Liver (tissue), 9 donors: ENCODE results near the gene TWNK. TPM values are rescaled to one million over a fixed set of nuclear protein-coding genes. Genes with fewer than 3 reads are reported as not detected.

Experiments used
- DNase-seq: peaks from one replicate; pipeline ENCODE4 v3.0.0-alpha.2; 2017; ENCODE audit warnings: low spot score
- H3K27ac ChIP-seq, 2 donors: one replicate each; pipeline ENCODE4 v1.7.0; 2013; ENCODE audit warnings: inconsistent platforms in 2 of 2, low read length in 2 of 2, control low read depth in 1 of 2, low read depth in 1 of 2, mild to moderate bottlenecking in 1 of 2
- H3K27me3 ChIP-seq, 4 donors: one replicate each; pipeline versions ENCODE4 v1.6.1 to v1.7.0; 2013; ENCODE audit warnings: low read length in 3 of 4, inconsistent platforms in 1 of 4, mild to moderate bottlenecking in 1 of 4, moderate library complexity in 1 of 4; ENCODE audit not compliant: control insufficient read depth in 4 of 4, insufficient read depth in 4 of 4
- H3K36me3 ChIP-seq, 4 donors: one replicate each; pipeline versions ENCODE4 v1.6.1 to v1.7.0; 2013; ENCODE audit warnings: low read length in 3 of 4, mild to moderate bottlenecking in 3 of 4, low read depth in 1 of 4, moderate library complexity in 1 of 4; ENCODE audit not compliant: control insufficient read depth in 4 of 4, insufficient read depth in 3 of 4
- H3K4me1 ChIP-seq, 4 donors: one replicate each; pipeline versions ENCODE4 v1.6.1 to v1.7.0; 2013; ENCODE audit warnings: low read length in 3 of 4, mild to moderate bottlenecking in 3 of 4, moderate library complexity in 1 of 4; ENCODE audit not compliant: control insufficient read depth in 4 of 4, insufficient read depth in 4 of 4
- H3K4me3 ChIP-seq, 3 donors: one replicate each; pipeline versions ENCODE4 v1.6.1 to v1.7.0; 2013; ENCODE audit warnings: low read length in 3 of 3, control low read depth in 1 of 3, low read depth in 1 of 3, mild to moderate bottlenecking in 1 of 3
- H3K9ac ChIP-seq, 2 donors: one replicate each; pipeline ENCODE4 v1.7.0; 2013; ENCODE audit warnings: low read length in 2 of 2, mild to moderate bottlenecking in 2 of 2, moderate library complexity in 2 of 2, control low read depth in 1 of 2, low read depth in 1 of 2
- H3K9me3 ChIP-seq, 4 donors: one replicate each; pipeline versions ENCODE4 v1.6.1 to v1.7.0; 2013; ENCODE audit warnings: low read length in 3 of 4; ENCODE audit not compliant: control insufficient read depth in 4 of 4
- EGR1 ChIP-seq, 2 donors: IDR thresholded peaks; 2 replicates each; pipeline ENCODE4 v1.6.1; 2016 to 2018; ENCODE audit warnings: antibody characterized with exemption in 2 of 2, low read depth in 2 of 2
- FOXA1 ChIP-seq: IDR thresholded peaks from 2 replicates; pipeline ENCODE4 v1.6.1; 2016; ENCODE audit warnings: antibody characterized with exemption
- FOXA2 ChIP-seq: IDR thresholded peaks from 2 replicates; pipeline ENCODE4 v1.6.1; 2016; ENCODE audit warnings: antibody characterized with exemption
- GABPA ChIP-seq, 2 donors: IDR thresholded peaks in 1 of 2; conservative IDR thresholded peaks in 1 of 2; 2 replicates each; pipeline ENCODE4 v1.6.1; 2016; ENCODE audit warnings: antibody characterized with exemption in 2 of 2, mild to moderate bottlenecking in 1 of 2, moderate library complexity in 1 of 2
- HNF4A ChIP-seq, 2 donors: conservative IDR thresholded peaks; 2 replicates each; pipeline ENCODE4 v1.6.1; 2016; ENCODE audit warnings: antibody characterized with exemption in 2 of 2, mild to moderate bottlenecking in 2 of 2
- HNF4G ChIP-seq: IDR thresholded peaks from 2 replicates; pipeline ENCODE4 v1.6.1; 2016; ENCODE audit warnings: antibody characterized with exemption
- NR2F2 ChIP-seq: IDR thresholded peaks from 2 replicates; pipeline ENCODE4 v1.6.1; 2016; ENCODE audit warnings: antibody characterized with exemption
- RAD21 ChIP-seq, 2 donors: IDR thresholded peaks; 2 replicates each; pipeline ENCODE4 v1.6.1; 2016; ENCODE audit warnings: antibody characterized with exemption in 2 of 2, mild to moderate bottlenecking in 2 of 2
- RXRA ChIP-seq, 2 donors: IDR thresholded peaks; 2 replicates each; pipeline ENCODE4 v1.6.1; 2017 to 2018; ENCODE audit warnings: antibody characterized with exemption in 2 of 2, mild to moderate bottlenecking in 1 of 2
- SP1 ChIP-seq: IDR thresholded peaks from 2 replicates; pipeline ENCODE4 v1.6.1; 2018; ENCODE audit warnings: antibody characterized with exemption, mild to moderate bottlenecking
- TAF1 ChIP-seq: conservative IDR thresholded peaks from 2 replicates; pipeline ENCODE4 v1.6.1; 2016; ENCODE audit warnings: antibody characterized with exemption, mild to moderate bottlenecking
- YY1 ChIP-seq: IDR thresholded peaks from 2 replicates; pipeline ENCODE4 v1.6.1; 2016; ENCODE audit warnings: antibody characterized with exemption, mild to moderate bottlenecking
- WGBS: extraction: QIAGEN DNeasy Blood & Tissue Kit; methylation state at CpG from one replicate; pipeline ENCODE4 v1.1.7; 2013; 5-methylcytosine and 5-hydroxymethylcytosine counted together
- polyA plus RNA-seq, 2 donors: library from polyadenylated mRNA; stranded (reverse) in 1 of 2; unstranded in 1 of 2; fragments of 200-250 nt in 1 of 2; fragments of >200 nt in 1 of 2; fragmentation: Nextera tagmentation in 1 of 2; extraction: Ambion mirVana in 1 of 2; gene quantifications; one replicate each; pipeline versions ENCODE4 v1.2.1 to v1.2.3, GENCODE V29; 2013 to 2015
- total RNA-seq, 2 donors: library from RNA; depleted of rRNA; stranded (reverse); fragments of >200 nt; gene quantifications; one replicate each; pipeline ENCODE4 v1.2.3, GENCODE V29; 2014
- TF ChIP-seq, protein P1 (sequence below): IDR thresholded peaks from 2 replicates; pipeline ENCODE4 v1.6.1; 2016; ENCODE audit warnings: antibody characterized with exemption
- TF ChIP-seq, protein P2 (sequence below): IDR thresholded peaks from 2 replicates; pipeline ENCODE4 v1.6.1; 2016; ENCODE audit warnings: antibody characterized with exemption
- TF ChIP-seq, protein P3 (sequence below): IDR thresholded peaks from 2 replicates; pipeline ENCODE4 v1.6.1; 2016; ENCODE audit warnings: antibody characterized with exemption
- TF ChIP-seq, protein P4 (sequence below): IDR thresholded peaks from 2 replicates; pipeline ENCODE4 v1.6.1; 2016; ENCODE audit warnings: antibody characterized with exemption, mild to moderate bottlenecking
- TF ChIP-seq, protein P5 (sequence below): fragments of 150-350 bp; IDR thresholded peaks from 2 replicates; pipeline ENCODE4 v1.5.1; 2017; ENCODE audit warnings: improper control_type of control experiment, low read depth, low read length; ENCODE audit not compliant: missing input control
- donor health status: healthy.
- donor health status: healthy.
- donor health status: healthy.
- donor health status: healthy.
- donor health status: healthy.

The TWNK gene
- total RNA-seq (1 to 10 TPM; 4.1 to 4.8 TPM), polyA plus RNA-seq (1 to 10 TPM; 1.6 to 6.2 TPM)

DNA sequence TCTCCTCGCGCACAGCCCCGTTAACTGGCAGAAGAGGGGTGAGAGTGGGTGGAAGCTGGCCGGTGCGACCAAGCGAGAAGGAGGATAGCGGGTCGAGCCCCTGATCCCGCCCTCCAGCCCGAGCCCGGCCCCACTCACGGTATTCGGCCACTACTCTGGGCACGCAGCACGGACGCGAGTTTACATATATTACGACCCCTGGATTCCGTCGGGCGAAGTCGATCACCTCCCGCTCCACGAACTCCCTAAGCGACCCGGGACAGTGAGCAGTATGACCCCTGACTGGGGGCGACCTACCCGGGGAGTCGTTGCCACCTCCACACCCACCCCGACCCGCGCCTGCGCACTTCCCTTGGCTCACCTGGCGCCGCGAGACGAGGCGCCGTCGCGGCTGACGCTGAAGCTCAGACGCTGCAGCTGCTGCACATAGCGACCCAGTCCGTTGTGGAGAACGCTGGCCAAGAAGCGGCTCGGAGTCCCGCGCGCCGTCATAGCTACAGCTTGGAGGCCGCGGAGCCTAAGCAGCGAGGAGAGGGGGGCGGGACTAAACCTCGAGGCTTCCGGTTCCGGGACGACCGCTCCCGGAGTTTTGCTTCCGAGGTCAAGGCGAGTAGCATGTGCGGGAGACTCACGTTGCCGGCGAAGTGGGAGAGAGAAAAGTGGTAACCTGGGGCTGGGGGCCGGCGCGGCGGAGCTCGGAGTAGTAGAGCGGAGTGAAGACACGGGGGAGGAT, at the start of gene TWNK, which contains the start of gene MRPL43:
Gene TWNK (plus strand): TSS at position 592 of the 733 bp plus-strand sequence. CDS start 668 bp downstream, outside the sequence.
Gene MRPL43 (minus strand): TSS at position 546 of the 733 bp plus-strand sequence. CDS start 54 bp downstream, at position 492.
- Histone ChIP-seq H3K27me3 (no peaks in the 10 kb centered on the region), H3K9me3 (no peaks in the 10 kb centered on the region), H3K4me1 (peaks cover 4 to 33% (median 28%) of the 10 kb centered on the region in 4 donors), H3K9ac (peak within 1 kb of the TSS in 1 of 2 donors; percentile 87), H3K27ac (peak within 1 kb of the TSS; percentile 44 to 75), H3K36me3 (peaks cover 6 to 24% (median 9%) of the 10 kb centered on the region in 4 donors), H3K4me3 (peak within 1 kb of the TSS; percentile 89 to 98 (median 93))
- TF ChIP-seq SP1: peak; percentile 18
- TF ChIP-seq, protein P1, sequence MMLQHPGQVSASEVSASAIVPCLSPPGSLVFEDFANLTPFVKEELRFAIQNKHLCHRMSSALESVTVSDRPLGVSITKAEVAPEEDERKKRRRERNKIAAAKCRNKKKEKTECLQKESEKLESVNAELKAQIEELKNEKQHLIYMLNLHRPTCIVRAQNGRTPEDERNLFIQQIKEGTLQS: no peak
- peak; percentile 10 to 63 for TF ChIP-seq RXRA (IDR thresholded peaks at IDR 0.05)
- TF ChIP-seq, protein P2, sequence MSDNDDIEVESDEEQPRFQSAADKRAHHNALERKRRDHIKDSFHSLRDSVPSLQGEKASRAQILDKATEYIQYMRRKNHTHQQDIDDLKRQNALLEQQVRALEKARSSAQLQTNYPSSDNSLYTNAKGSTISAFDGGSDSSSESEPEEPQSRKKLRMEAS: peak; percentile 99
- TF ChIP-seq NR2F2: no peak
- TF ChIP-seq, protein P3, sequence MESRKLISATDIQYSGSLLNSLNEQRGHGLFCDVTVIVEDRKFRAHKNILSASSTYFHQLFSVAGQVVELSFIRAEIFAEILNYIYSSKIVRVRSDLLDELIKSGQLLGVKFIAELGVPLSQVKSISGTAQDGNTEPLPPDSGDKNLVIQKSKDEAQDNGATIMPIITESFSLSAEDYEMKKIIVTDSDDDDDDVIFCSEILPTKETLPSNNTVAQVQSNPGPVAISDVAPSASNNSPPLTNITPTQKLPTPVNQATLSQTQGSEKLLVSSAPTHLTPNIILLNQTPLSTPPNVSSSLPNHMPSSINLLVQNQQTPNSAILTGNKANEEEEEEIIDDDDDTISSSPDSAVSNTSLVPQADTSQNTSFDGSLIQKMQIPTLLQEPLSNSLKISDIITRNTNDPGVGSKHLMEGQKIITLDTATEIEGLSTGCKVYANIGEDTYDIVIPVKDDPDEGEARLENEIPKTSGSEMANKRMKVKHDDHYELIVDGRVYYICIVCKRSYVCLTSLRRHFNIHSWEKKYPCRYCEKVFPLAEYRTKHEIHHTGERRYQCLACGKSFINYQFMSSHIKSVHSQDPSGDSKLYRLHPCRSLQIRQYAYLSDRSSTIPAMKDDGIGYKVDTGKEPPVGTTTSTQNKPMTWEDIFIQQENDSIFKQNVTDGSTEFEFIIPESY: no peak
- no peak for TF ChIP-seq HNF4G
- TF ChIP-seq TAF1: no peak
- peak; percentile 19 for TF ChIP-seq YY1
- no peak for TF ChIP-seq FOXA2
- TF ChIP-seq RAD21 (IDR thresholded peaks at IDR 0.05): no peak
- TF ChIP-seq GABPA (IDR thresholded peaks at IDR 0.05 in 1 of 2, conservative IDR thresholded peaks at IDR 0.05 in 1 of 2): peak; percentile 94 to 99
- peak; percentile 87 for DNase-seq
- WGBS: under 1% methylated on average over 75 of the region's 75 CpGs

DNA sequence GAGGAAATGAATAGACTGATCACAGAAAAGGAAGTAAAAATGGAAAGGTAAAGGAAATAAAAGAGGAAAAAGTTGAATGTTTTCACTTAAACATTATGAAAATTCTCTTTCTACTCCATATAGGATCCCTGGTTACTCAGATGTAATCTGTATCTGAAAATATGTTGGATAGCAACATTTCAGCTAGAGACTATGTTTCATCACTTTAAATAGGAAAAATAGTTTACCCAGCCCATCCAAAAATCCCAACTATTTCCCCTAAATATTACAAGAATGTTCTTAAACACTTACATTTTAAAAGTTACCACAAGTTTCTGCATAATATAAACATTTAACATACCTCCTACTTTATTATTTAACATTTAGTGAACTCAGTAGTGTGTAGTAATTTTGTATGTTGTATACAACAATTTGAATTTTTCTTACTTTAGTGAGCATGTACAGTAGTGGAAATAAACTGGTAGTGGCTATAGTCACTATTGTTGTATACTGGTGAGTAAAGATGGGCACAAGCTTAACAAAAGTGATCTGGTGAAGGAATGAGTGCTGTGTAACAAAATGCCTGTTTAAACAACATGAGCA, 47.5 kb upstream of the TWNK start:
- Histone ChIP-seq H3K4me3 (no peak overlapping the region), H3K9ac (no peak overlapping the region), H3K4me1 (no peaks in the 10 kb centered on the region), H3K27me3 (no peaks in the 10 kb centered on the region), H3K36me3 (peaks cover 14 to 54% (median 46%) of the 10 kb centered on the region in 4 donors), H3K9me3 (no peaks in the 10 kb centered on the region), H3K27ac (no peak overlapping the region)
- TF ChIP-seq TAF1: no peak
- no peak for TF ChIP-seq YY1
- TF ChIP-seq SP1: no peak
- TF ChIP-seq HNF4A (conservative IDR thresholded peaks at IDR 0.05): no peak
- DNase-seq: no peak

DNA sequence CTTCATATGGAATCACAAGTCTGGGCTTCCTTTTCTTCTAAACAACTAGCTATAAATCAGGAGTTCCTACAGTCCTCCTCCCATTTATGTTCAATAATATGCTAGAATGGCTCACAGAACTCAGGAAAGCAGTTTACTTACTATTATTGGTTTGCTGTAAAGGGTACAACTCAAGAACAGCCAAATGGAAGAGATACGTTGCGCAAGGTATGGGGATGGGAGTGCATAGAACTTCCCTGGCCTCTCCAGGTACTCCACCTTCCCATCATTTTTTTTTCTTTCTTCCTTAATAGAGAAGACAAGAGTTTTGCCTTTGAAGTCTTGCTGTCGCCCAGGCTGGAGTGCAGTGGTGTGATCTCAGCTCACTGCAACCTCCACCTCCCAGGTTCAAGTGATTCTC, 45.1 kb upstream of the TWNK start:
- Histone ChIP-seq H3K36me3 (peaks cover 14 to 69% (median 54%) of the 10 kb centered on the region in 4 donors), H3K9me3 (no peaks in the 10 kb centered on the region)
- WGBS: 98% methylated on average over 3 of the region's 3 CpGs
- TF ChIP-seq, protein P4, sequence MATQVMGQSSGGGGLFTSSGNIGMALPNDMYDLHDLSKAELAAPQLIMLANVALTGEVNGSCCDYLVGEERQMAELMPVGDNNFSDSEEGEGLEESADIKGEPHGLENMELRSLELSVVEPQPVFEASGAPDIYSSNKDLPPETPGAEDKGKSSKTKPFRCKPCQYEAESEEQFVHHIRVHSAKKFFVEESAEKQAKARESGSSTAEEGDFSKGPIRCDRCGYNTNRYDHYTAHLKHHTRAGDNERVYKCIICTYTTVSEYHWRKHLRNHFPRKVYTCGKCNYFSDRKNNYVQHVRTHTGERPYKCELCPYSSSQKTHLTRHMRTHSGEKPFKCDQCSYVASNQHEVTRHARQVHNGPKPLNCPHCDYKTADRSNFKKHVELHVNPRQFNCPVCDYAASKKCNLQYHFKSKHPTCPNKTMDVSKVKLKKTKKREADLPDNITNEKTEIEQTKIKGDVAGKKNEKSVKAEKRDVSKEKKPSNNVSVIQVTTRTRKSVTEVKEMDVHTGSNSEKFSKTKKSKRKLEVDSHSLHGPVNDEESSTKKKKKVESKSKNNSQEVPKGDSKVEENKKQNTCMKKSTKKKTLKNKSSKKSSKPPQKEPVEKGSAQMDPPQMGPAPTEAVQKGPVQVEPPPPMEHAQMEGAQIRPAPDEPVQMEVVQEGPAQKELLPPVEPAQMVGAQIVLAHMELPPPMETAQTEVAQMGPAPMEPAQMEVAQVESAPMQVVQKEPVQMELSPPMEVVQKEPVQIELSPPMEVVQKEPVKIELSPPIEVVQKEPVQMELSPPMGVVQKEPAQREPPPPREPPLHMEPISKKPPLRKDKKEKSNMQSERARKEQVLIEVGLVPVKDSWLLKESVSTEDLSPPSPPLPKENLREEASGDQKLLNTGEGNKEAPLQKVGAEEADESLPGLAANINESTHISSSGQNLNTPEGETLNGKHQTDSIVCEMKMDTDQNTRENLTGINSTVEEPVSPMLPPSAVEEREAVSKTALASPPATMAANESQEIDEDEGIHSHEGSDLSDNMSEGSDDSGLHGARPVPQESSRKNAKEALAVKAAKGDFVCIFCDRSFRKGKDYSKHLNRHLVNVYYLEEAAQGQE: no peak
- no peak for TF ChIP-seq YY1
- TF ChIP-seq RXRA (IDR thresholded peaks at IDR 0.05): no peak
- TF ChIP-seq SP1: no peak
- TF ChIP-seq, protein P2: no peak
- TF ChIP-seq, protein P5, sequence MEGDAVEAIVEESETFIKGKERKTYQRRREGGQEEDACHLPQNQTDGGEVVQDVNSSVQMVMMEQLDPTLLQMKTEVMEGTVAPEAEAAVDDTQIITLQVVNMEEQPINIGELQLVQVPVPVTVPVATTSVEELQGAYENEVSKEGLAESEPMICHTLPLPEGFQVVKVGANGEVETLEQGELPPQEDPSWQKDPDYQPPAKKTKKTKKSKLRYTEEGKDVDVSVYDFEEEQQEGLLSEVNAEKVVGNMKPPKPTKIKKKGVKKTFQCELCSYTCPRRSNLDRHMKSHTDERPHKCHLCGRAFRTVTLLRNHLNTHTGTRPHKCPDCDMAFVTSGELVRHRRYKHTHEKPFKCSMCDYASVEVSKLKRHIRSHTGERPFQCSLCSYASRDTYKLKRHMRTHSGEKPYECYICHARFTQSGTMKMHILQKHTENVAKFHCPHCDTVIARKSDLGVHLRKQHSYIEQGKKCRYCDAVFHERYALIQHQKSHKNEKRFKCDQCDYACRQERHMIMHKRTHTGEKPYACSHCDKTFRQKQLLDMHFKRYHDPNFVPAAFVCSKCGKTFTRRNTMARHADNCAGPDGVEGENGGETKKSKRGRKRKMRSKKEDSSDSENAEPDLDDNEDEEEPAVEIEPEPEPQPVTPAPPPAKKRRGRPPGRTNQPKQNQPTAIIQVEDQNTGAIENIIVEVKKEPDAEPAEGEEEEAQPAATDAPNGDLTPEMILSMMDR: no peak
- no peak for TF ChIP-seq FOXA2
- TF ChIP-seq GABPA (IDR thresholded peaks at IDR 0.05 in 1 of 2, conservative IDR thresholded peaks at IDR 0.05 in 1 of 2): no peak
- no peak for TF ChIP-seq HNF4G
- TF ChIP-seq NR2F2: no peak
- no peak for TF ChIP-seq FOXA1
- no peak for TF ChIP-seq RAD21 (IDR thresholded peaks at IDR 0.05)
- no peak for TF ChIP-seq EGR1 (IDR thresholded peaks at IDR 0.05; ENCODE audit: low read depth in 2 of 2)
- TF ChIP-seq TAF1: no peak

More for the DNA sequence above, 45.1 kb upstream of the TWNK start:
- no peak overlapping the region for H3K27ac ChIP-seq
- no peak for DNase-seq
- H3K27me3 ChIP-seq: no peaks in the 10 kb centered on the region
- H3K4me3 ChIP-seq: no peak overlapping the region
- H3K4me1 ChIP-seq: no peaks in the 10 kb centered on the region
- no peak overlapping the region for H3K9ac ChIP-seq
